Measurements from ENCODE around the gene GSTM4. TPM values are rescaled to one million over a fixed set of nuclear protein-coding genes. Genes with fewer than 3 reads are reported as not detected.
A peak's percentile ranks its signal among the peaks of the same experiment; 100 is the strongest.

GSTM4 gene
- total RNA-seq, 1 experiment from 2014 or later = 5.8 TPM

DNA sequence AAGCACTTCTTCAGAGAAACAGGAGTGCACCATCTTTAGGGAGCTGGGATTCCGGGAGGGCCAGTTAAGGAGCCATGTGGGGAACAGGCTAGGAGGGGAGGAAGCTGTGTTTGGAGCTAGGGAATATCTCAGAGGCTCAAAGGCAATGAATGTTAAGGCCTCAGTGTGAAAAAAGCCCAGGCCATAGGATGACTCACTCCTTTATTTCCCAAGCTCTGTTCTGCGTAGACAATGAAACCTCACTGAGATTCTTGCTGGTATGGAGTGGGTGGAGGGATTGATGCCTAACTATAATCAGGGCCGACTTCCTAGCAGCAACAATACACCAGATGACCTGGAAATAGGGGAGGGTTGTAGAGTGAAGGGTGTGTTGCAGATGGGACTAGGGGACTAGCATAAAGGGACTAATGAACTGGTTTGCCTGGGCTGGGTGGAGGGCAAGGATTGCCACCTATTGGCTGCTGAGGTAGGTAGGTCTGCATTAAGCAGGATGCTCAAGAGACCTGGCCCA, 38.6 kb upstream of the GSTM4 start:
- CTCF ChIA-PET = interaction anchor here (0.6 to 2.3 kb wide), 15 partner anchors 10 to 728 kb away, joined by 3 to 10 read pairs (median 3); partner anchors contain the start of genes AHCYL1 and GNAI3
- Mint-ChIP-seq H3K4me3 (ENCODE audit: unreplicated experiment) (no peak overlapping the region), H3K9me3 (ENCODE audit: unreplicated experiment) (no peaks in the 10 kb centered on the region), H3K36me3 (ENCODE audit: insufficient read depth, unreplicated experiment) (no peaks in the 10 kb centered on the region), H3K27me3 (ENCODE audit: insufficient read depth, unreplicated experiment) (no peaks in the 10 kb centered on the region), H3K27ac (ENCODE audit: low read depth, unreplicated experiment) (peak overlapping the region; percentile 49), H3K4me1 (ENCODE audit: insufficient read depth, unreplicated experiment) (peaks cover 37% of the 10 kb centered on the region)
- intact Hi-C loops (cut with micrococcal nuclease) = no loop called here
- BruUV-seq (replicated peaks) = no TSS peak
- TF ChIP-seq, protein P1, sequence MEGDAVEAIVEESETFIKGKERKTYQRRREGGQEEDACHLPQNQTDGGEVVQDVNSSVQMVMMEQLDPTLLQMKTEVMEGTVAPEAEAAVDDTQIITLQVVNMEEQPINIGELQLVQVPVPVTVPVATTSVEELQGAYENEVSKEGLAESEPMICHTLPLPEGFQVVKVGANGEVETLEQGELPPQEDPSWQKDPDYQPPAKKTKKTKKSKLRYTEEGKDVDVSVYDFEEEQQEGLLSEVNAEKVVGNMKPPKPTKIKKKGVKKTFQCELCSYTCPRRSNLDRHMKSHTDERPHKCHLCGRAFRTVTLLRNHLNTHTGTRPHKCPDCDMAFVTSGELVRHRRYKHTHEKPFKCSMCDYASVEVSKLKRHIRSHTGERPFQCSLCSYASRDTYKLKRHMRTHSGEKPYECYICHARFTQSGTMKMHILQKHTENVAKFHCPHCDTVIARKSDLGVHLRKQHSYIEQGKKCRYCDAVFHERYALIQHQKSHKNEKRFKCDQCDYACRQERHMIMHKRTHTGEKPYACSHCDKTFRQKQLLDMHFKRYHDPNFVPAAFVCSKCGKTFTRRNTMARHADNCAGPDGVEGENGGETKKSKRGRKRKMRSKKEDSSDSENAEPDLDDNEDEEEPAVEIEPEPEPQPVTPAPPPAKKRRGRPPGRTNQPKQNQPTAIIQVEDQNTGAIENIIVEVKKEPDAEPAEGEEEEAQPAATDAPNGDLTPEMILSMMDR (IDR thresholded peaks at IDR 0.05; ENCODE audit: unreplicated experiment) = no peak
- DNase-seq (ENCODE audit: unreplicated experiment) = peak; percentile 90
- POLR2A ChIA-PET = interaction anchor here (0.7 to 5.8 kb wide), 6 partner anchors 10 to 377 kb away, joined by 3 to 99 read pairs (median 6); partner anchors contain the start of gene GNAI3

DNA sequence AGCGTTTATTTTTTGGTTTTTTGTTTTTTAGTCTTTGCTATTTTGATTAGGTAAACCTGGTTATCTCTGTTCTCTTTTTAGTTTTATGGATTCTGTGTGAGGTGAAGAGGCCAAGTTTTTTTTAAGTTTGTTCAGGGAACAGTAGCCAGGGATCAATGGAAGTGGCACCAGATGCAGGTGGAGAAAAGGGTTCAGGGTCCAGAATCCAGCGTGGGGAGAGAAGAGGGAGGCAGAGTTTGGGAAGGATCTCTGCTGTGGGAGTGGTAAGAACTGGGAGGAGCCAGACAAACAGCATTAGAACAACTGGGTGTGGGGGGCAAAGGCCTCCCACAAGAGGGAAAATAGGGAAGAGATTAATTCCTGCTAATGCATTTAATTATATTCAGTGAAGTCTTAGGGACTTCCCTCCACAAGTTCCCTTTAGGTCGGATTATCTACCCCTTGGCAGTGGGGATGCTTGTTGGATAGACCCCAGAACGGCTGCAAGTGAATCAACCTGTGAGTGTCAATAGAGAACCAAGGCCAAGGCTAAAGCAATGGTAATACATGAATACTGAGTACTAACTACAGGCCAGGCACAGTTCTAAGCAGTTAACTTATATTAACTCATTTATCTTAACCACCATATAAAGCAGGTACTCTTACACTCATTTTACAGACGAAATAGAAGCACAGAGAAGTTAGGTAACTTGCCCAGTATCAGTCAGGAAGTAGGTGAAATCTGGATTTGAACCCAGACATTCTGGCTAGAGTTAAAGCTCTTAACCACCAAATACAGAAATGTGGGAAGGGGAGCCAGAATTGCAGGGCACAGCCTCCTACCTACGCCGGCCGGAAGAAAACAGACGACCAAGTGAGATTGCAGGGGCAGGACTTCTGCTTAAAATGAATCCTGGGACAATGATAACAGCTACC, 37.0 kb upstream of the GSTM4 start:
- H3K4me3 Mint-ChIP-seq (ENCODE audit: unreplicated experiment) = peak overlapping the region; percentile 97
- H3K27me3 Mint-ChIP-seq (ENCODE audit: insufficient read depth, unreplicated experiment) = no peaks in the 10 kb centered on the region
- H3K27ac Mint-ChIP-seq (ENCODE audit: low read depth, unreplicated experiment) = peak overlapping the region; percentile 92
- TF ChIP-seq, protein P1 (IDR thresholded peaks at IDR 0.05; ENCODE audit: unreplicated experiment) = no peak
- intact Hi-C loops (cut with micrococcal nuclease) = no loop called here
- TSS peak; percentile 92 for BruUV-seq (replicated peaks)
- DNase-seq (ENCODE audit: unreplicated experiment) = no peak
- POLR2A ChIA-PET = interaction anchor here (0.6 to 5.8 kb wide), 10 partner anchors 17 to 405 kb away, joined by 3 to 99 read pairs (median 3); partner anchors contain the start of genes AHCYL1, GNAI3 and SARS1
- no peaks in the 10 kb centered on the region for H3K36me3 Mint-ChIP-seq (ENCODE audit: insufficient read depth, unreplicated experiment)
- peaks cover 40% of the 10 kb centered on the region for H3K4me1 Mint-ChIP-seq (ENCODE audit: insufficient read depth, unreplicated experiment)
- no peaks in the 10 kb centered on the region for H3K9me3 Mint-ChIP-seq (ENCODE audit: unreplicated experiment)
- CTCF ChIA-PET = interaction anchor here (1.1 to 3.8 kb wide), 7 partner anchors 18 to 158 kb away, joined by 3 to 15 read pairs (median 4); partner anchors contain the start of gene CYB561D1

DNA sequence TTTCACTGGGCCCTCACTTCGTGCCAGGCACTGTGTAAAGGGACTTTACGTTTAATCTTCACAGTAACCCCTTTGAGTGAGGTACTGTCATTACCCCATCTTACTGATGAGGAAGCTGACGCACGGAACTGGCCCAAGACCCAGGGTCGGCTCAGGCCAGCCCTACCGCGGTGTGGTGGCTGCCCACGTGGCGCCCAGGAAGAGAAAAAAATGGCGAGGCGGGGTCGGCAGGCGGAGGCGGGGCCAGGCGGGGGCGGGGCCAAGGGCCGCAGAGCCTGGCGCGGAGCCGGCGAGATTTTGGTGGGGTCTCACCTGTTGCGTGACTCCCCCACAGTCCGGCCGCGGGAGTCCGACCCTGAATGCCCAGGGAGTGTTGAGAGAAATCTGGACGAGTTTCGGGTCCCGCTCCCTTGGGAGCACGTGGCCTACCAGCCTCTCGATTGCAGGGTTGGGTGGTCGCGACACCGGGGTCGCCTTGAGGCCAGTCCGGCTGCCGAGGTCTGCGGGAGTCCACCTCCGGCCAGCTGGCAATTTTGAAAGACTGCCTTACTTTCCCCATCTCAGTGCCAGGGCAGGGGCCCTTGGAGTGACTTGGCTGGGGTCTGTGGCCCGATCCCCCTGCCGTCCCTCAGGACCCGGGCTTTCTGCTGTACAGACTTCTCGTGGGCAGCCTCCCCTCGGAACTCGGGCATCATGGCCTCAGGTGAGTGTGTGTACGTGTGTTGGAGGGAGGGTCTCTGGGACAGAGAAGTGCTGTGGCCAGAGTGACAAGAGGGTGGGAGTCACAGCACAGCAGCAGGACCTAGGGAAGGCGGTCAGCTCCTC, 36.1 kb upstream of the GSTM4 start, which contains the start of the genes AMPD2 and GNAT2:
Gene AMPD2, plus strand, starts transcription at position 262 of the 825 bp plus-strand sequence. CDS start 1,339 bp downstream, outside the sequence.
Gene GNAT2, minus strand, starts transcription at position 41 of the 825 bp plus-strand sequence. CDS start 6,746 bp downstream, outside the sequence.
- H3K4me3 Mint-ChIP-seq (ENCODE audit: unreplicated experiment) = peak within 1 kb of the TSS; percentile 97
- H3K27ac Mint-ChIP-seq (ENCODE audit: low read depth, unreplicated experiment) = peak within 1 kb of the TSS; percentile 92
- CTCF ChIA-PET = interaction anchor here (0.9 to 11.4 kb wide), 10 partner anchors 10 to 157 kb away, joined by 3 to 96 read pairs (median 4); partner anchors contain the start of gene CYB561D1
- peak; percentile 79 for DNase-seq (ENCODE audit: unreplicated experiment)
- TSS peak; percentile 69 for BruUV-seq (replicated peaks)
- H3K4me1 Mint-ChIP-seq (ENCODE audit: insufficient read depth, unreplicated experiment) = peaks cover 40% of the 10 kb centered on the region
- TF ChIP-seq, protein P1 (IDR thresholded peaks at IDR 0.05; ENCODE audit: unreplicated experiment) = no peak
- intact Hi-C loops (cut with micrococcal nuclease) = loop anchor here (2.0 kb wide), 1 partner anchor 71 kb away; the partner anchor contains the start of gene GNAI3
- no peaks in the 10 kb centered on the region for H3K36me3 Mint-ChIP-seq (ENCODE audit: insufficient read depth, unreplicated experiment)
- H3K9me3 Mint-ChIP-seq (ENCODE audit: unreplicated experiment) = no peaks in the 10 kb centered on the region
- H3K27me3 Mint-ChIP-seq (ENCODE audit: insufficient read depth, unreplicated experiment) = no peaks in the 10 kb centered on the region
- POLR2A ChIA-PET = interaction anchor here (0.6 to 5.8 kb wide), 14 partner anchors 9 to 406 kb away, joined by 3 to 99 read pairs (median 3); partner anchors contain the start of genes AHCYL1, GNAI3 and SARS1

Measured in MCF 10A (cell line).